Inflammatory macrophage treated with lipopolysaccharide for 1 hour (primary cell): ENCODE data around the gene PARP1.

Experiments used
- DNase-seq, 2 donors: peaks; one replicate each; pipeline ENCODE4 v3.0.0-alpha.2; 2020 to 2022

The PARP1 gene

DNA sequence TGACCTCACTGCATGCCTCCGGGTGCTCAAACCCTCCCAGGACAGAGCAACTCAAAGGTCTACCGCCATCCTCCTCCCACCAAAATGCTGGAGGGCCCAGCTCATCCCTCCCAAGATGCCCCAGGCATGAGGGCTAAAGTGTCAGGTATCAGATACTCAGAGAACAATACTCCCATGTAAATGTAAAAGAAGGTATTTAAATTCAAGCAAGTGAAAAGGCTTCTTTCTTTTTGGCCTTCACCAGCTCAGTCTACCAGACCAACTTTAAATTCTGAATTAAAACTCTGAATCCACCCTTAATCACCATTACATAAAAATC lies 3.0 kb downstream of the PARP1 start:
- DNase-seq: no peak

DNA sequence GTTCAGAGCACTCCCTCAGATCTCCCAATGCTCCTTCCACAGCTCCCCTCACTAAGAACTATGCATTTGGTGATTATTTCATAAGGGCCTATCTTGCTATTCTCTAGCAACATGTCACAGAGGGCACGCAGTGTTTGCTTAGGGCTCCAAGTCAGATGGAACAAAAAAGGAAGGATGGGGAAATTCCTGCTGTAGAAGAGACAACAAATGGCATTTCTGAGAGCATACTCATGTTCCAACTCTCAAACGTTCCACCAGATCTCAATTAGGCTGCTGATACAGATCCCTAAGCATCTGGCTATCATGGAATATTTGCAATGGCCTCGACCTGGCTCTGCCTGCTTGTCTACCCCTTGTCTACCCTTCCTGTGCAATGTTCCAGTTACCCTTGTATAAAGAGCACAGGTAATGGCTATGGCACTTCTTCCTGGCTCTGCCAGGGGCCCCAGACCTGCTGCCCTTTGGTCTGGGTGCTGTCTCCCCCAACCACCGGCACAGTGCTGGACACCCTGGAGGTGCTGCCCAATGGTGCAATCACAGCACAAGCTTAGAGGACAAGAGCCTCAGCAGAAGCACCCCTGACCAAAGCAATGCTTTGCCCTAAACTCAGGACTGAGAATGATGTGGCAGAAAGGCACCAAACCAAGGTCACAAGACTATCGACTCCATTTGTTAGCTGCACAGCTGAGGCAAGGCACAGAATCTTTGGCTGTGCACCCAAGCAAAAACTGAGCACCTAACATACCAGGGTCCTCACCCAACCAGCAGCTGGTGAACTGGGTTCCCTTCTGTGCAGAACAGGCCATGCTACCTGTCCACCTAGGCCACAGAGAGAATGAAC lies 3.6 kb downstream of the PARP1 start:
- DNase-seq: no peak

DNA sequence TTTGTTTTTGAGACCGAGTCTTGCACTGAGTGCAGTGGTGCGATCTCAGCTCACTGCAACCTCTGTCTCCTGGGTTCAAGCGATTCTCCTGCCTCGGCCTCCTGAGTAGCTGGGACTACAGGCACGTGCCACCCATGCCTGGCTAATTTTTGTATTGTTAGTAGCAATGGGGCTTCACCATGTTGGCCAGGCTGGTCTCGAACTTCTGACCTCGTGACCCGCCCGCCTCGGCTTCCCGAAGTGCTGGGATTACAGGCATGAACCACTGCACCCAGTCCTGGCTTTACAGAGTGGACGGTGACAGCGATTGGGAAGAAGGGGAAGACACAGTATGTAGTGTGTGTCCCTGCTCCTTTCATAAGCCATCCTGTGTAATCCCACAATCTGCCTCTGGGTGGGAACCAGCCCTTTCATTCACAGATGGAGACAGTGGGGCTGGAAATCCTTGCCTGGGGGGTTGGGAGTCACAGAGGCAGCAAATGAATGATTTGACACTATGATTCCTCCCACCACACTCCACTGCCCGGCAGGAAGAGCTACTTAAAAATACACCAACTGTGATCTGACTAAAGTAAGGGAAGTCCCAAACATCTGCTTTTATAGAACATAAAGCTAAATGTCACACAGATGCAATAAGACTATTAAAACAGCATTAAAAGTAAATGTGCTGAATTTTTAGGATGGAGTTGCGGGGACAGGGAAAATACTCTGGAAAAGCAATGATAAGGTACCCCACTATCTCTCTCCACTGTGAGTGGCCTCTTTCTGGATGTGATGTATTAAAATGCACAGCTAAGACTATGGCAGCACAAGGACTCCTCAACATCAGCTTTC lies 4.5 kb downstream of the PARP1 start:
- peak; percentile 7 to 32 for DNase-seq

DNA sequence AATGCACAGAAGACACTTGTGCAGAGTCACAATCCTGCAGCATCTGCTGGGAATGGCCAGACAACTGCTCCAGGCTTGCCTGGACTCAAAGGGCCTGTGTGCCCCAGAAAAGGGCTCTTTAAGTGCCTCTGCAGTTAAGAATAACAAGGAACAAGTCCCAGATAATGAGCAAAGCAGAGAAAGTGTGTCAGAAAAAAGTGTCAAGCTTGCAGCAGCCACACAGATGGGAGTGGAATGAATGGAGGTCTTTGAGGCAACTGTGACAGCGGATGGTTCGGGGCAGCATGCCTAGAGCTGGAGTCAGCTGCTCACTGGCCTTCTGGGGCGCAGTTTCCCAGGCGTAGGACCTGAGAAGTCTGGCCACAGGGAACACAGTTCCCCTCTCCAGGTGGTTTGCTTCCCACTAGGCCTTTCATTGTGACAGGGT lies 5.1 kb downstream of the PARP1 start:
- no peak for DNase-seq

DNA sequence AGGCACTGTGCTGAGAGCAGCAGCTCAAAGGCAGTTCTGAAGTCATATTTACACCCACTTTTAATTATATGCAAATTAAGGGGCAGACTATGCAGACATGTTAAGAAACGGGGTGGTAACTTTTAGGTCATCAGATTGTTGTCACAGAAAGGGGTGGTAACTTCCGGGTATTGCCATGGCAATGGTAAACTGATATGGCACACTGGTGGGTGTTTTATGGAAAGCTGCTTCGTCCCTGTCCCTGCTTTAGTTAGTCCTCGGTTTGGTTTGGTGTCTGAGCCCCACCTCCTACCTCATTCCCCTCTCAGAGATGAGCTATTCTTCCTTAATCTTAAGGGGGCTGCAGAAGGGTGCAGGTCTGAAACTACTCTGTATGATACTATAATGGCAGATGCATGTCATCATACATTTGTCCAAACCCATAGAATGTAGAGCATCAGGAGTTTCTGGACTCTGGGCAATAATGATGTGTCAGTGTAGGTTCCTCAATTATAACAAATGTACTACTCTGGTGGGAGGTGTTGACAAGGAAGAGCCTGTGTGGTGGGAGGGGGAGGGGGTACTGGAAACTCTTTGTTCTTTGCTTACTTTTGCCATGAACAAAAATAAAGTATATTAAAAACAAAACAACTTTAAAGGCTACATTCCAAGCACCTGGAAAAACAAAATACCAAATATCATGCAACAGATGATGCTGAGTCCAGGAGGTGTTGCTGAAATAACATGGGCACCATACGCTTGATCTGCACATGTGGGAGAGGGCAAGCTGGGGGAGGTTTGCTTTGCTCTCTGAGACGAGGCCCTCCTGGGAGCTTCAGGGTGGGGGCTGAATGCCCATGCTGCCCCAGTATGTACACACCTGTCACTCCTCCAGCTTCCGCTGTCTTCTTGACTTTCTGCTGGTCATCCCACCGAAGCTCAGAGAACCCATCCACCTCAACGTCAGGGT lies 6.3 kb downstream of the PARP1 start:
- no peak for DNase-seq

DNA sequence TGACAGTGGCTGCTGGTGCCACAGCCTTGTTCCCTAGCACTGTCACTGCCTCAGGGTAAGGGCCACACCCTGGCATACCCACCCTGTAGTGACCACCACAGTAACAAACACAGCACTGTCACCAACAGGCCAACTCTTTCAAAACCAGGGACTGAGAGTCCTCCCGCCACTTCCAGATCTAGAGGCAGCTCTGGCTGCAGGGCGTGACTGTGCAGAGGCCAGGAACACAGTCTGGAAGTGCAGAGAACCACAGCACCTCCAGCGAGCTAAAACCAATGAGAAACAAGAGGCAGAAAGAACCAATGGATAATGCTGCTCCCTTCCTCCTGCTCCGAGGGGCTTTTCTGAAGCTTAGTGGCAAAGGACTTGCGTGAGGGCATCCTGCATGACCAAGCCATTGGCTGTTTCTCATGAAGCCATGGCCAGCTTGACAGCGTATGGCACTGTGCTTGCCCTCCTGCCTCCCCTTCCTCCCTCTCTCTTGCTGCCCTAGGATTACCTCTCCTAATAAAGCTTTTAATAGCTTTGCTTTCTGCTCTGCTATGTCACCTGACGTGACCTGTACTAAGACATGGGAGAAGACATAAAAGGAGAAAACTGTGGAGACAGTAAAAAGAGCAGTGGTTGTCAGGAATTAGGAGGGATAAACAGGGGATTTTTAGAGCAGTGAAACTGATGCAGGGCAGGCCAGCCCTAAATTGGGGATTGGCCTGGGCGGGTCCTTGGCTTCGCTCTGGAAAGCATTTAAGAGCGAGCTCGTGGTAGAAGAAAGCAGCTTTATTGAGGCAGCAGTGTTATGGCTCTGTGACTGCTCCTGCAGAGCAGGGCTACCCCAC lies 7.2 kb downstream of the PARP1 start:
- no peak for DNase-seq

DNA sequence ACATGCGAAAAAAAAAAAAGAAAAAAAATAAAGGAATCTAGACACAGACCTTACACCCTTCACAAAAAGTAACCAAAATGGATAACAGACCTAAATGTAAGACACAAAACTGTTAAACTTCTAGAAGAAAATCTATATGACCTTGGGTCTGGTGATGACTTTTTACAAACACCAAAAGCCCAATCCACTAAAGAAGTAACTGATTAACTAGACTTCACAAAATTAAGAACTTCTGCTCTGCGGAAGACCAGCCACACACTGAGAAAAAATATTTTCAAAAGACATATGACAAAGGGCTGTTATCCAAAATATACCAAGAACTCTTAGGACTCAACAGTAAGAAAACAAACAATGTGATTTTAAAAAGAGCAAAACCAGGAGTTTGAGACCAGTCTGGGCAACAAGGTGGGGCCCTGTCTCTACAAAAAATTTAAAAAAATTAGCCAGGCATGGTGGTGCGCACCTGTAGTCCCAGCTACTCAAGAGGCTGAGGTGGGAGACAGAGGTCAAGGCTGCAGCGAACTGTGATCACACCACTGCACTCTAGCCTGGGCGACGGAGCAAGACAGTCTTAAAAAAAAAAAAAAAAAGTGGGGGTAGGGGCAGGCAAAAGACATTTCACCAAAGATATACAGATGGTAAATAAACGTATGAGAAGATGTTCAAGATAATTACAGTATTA lies 9.8 kb downstream of the PARP1 start:
- no peak for DNase-seq

DNA sequence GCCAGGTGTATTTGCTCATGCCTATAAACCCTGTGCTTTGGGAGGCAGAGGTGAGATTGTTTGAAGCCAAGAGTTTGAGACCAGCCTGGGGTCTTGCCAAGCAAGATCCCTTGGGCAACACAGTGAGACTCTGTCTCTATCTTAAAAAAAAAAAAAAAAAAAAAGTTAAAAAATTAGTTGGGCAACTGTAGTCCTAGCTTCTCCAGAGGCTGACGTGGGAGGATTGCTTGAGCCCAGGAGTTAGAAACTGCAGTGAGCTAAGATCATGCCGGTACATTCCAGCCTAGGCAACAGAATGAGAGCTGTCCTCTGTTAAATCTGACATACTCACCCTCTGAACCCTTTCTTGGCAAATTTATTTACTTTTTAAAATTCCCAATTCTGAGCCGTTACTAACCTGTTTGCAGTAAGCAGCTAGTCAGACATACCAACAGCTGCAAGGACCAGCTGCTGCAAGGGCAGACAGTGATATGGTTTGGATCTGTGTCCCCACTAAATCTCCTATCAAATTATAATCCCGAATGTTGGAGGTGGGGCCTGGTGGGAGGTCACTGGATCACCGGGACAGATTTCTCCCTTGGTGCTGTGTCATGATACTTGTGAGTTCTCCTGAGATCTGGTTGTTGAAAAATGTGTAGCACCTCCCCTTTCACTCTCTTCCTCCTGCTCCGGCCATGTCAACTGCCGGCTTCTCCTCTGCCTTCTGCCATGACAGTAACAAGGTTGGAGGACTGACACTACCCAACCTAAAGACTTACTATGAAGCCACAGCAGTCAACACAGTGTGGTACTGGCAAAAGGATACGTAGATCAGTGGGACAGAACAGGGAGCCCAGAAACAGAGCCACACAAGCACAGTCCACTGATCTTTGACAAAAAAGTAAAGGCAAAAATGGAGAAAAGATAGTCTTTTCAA lies 10.6 kb downstream of the PARP1 start:
- DNase-seq: peak in 1 of 2 donors; percentile 20

DNA sequence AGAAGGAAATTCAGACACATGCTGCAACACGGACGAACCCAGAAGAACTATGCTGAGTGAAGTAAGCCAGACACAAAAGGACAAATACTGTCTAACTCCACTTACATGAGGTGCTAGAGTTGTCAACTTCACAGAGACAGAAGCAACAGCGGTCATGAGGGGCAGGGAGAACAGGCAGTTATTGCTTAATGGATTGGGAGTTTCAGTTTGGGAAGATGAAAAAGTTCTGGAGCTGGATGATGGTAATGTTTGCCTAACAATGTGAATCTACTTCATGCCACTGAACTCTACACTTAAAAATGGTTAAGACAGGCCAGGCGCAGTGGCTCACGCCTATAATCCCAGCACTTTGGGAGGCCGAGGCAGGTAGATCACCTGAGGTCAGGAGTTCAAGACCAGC lies 12.1 kb downstream of the PARP1 start:
- DNase-seq: no peak

DNA sequence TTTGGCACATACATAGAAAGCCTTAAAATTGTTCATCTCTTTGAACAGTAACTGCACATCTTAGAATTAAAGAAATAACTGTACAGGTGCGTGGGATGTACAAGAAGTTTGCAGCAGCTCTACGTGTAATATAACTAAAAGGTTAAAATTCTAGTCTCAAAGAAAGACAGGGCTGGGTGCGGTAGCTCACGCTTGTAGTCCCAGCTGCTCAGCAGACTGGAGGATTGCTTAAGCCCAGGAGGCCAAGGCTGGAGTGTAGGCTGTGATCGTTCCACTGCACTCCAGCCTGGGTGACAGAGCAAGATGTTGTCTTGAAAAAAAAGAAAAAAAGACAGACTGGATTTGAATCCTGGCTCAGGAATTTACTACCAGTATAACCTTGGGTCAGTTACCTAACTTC lies 13.4 kb downstream of the PARP1 start:
- no peak for DNase-seq

DNA sequence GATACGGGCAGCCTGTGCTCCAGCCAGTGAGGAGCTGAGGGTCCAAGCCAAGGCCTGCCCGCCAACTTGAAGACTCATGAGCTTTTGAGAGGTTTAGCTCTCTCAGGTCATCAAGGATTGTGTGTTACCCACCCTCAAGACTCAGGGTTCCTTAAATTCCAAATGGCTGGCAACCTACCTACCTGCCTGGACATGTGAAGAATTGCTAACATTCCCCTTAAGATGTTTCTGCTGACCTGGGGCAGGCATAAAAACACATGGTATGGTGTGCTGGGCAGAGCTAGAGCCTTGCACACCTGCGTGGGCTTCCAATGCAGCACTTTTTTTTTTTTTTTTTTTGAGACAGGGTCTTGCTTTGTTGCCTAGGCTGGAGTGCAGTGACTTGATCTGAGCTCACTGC lies 17.2 kb downstream of the PARP1 start:
- no peak for DNase-seq

DNA sequence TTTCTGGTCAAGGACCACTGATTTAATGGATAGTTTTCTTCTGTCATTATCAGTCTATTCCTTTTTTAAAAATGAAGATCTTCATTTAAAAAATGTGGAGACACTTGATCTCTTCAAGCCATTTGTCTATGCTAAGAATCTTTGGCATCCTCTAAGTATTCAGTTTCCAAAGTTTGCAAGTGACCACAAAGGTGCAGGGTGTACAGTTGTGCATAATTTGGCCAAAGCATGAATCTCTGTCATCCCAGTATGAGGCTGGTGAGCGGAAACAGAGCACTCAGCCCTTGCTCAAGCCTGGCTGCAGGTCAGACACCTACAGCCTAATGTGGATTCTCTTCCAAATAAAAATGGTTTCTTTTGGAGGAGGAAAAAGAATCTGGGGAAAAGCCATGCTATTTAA lies 19.8 kb downstream of the PARP1 start:
- no peak for DNase-seq

DNA sequence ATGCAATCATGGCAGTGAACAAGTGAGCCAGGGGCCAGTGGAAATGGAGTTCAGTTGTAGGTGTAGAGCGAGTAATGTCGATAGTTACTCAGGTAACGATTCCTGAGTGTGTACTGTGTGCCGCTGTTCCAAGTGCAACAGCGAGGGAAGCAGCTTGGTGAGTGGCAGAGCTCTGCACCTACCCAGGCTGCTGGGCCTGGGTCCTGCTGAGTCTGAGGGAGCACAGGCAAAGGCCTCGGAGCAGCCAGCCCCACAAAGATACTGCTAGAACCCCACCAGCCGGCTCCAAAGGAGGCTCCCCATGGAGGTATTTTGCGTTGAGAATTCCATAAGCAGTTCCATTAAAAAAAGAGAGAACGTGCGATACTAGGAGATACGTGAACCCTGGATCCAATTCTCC lies 23.2 kb downstream of the PARP1 start:
- no peak for DNase-seq

DNA sequence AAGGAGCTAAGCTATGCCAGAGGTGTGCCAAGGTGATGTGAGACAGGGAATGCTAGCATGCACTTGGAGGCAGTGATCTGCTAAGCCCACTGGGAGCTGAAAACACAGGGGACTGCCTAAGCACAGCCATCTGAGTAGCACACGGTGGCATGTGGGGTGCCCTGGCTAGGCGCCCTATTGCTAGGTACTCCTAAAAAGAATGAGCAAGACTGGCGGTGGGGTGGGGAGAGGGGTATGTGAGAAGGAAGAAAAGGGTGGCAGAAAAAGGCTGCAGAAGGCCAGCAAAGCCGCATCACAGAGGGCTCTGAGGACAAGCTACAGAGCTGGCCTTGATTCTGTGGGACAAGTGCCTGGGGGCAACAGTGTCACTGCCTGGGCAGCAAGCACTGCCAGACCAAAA lies 23.9 kb downstream of the PARP1 start:
- DNase-seq: no peak

DNA sequence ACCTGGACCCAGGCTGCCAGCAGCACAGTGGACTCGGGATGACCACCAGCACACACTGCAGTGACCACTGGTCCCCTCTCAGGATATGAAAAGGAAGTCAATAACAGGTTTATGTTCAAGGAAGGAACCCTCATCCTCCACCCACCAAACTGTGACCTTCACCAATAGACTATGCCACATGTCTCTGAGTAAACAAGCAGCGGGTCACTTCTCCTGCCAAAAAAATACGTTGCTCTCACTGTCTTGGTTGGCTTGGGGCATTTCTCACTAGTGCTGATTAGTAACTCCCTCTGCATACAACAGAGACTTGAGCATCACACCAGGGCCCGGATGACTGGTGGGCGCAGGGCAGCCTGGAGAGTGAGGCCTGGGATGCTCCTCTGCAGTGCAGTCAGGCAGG lies 25.9 kb downstream of the PARP1 start:
- DNase-seq: no peak

DNA sequence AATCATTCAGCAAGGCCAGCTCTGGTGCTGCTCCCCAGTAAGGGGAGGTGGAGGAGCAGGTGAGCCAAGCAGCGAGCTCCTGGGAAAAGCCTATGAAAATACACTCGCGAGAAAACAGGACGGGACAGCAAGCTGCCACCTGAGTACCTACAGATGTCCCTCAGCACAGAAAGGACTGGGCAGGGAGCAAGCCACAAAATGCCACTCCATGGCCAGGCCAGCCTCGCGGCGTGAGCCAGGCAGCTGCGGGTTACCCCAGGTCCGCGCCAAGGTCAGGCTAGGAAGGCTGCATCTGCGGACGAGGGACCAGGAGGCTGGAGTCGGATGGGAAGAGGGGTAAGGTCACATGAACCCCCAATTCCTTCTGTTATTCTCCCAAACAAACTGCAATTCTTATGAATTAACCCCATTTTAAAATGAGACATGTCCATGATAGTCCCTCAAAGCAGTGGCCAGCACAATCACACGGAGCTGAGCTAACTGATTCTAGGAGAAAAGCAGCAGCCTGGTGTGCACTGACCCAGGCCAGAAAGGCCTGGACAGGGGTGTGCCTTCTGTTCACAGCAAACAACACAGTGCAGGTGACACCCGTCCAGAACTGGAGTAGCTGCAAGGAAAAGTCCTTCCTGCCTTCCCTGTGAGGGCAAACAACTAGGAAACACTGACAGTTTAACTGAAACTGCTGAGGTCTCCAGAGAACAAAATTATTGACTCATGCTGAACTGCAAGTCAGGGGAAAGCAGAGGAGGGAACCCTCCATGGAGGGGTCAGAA lies 26.5 kb downstream of the PARP1 start:
- DNase-seq: no peak

DNA sequence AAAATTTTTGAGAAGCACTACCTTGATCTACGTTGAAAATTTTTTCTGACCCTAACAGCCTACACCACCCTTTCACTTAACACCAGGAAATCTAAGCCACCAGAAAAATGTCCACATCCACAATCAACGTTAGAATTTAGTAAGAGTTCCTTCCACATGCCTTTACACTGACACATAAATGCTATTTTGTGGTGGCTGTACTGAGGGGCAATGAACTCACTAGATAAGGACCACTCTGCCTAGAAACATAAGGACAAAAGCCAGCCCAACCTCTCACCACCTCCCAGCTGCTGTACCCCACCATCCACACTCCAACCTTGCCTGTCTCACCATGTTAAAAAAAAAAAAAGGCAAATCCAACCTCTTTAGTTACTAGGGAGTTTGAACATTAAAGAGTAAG lies 29.8 kb downstream of the PARP1 start:
- no peak for DNase-seq

DNA sequence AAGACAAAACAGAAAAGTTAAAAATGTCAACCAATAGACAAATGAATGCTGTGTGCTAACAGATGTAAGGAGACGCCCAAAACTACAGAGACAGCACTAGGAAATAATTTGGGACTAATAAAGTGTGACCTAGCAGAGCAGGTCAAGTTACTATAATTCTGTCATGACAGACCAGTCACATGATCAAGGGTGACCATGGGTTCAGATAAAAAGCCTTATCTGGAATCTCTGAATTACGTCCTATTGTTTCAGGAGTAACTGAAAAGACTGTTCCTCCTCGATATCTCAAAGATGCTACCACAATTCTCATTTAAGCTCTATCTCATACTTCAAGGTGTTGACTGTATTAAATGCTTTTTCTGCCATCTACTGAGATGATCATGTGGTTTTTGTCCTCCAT lies 31.6 kb downstream of the PARP1 start:
- DNase-seq: no peak

DNA sequence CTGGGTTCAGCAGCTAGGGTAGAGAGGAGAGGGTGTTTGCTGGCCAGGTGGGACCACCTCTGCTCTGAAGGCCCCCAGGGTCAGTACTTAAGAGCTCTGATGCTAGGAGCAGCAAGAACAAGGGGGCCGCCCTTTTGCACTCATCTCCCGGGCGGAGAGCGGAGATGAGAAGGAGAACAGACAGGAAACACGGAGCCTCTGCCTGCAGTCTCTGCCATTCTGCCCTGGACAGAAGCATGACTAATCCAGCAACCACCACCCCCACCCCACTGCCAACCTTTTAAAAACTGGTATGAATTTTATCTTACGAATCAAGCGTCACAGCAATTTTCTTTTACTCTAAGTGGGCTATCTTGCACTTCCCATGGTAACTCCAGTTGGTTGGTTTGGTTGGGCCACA lies 34.5 kb downstream of the PARP1 start:
- no peak for DNase-seq

DNA sequence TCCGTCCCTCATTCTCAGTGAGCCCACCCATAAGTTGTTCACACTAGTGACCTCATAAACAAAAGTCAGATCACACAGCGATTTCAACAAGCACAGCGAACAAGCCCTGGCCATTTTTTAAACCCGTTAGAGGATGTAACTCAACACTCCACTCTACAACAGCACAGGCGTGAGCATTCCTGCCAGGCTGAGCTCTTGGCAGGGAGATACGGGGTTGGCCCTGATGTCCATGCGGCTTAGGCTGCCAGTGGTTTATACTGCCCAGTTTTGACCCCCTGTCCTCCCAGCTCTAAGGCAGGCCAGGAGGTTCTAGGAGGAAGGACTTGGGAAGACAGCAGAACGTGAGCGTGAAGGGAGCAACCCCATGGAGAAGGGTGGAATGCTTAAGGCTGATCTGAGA lies 35.0 kb downstream of the PARP1 start:
- no peak for DNase-seq
